ENCODE data around the gene TBX10. TPM values are rescaled to one million over a fixed set of nuclear protein-coding genes. Genes with fewer than 3 reads are reported as not detected.

The TBX10 gene
- total RNA-seq, 2 experiments from 2014 or later = 2.4 to 5.3 TPM

GRCh38 chr11:67657300-67657699, 17.7 kb upstream of the TBX10 start:
- H2AFZ ChIP-seq (ENCODE audit: low read length) = no peak overlapping the region
- H3K4me1 ChIP-seq (ENCODE audit: insufficient read depth, low read length, poor library complexity, severe bottlenecking) = peaks cover 28% of the 10 kb centered on the region
- ChIA-PET CTCF (ENCODE audit: unreplicated experiment) (no interaction called here), POLR2A (interaction anchor here (4.8 kb wide), 1 partner anchor 9 kb away, joined by 69 read pairs; the partner anchor contains the start of gene ACY3)
- no peaks in the 10 kb centered on the region for H4K20me1 ChIP-seq (ENCODE audit: insufficient read depth, low read length)
- DNase-seq (ENCODE audit: low spot score) = no peak
- intact Hi-C loops (cut with micrococcal nuclease; ENCODE audit: unreplicated experiment) = no loop called here
- H3K9me2 ChIP-seq (ENCODE audit: insufficient read depth, low read length) = no peaks in the 10 kb centered on the region
- no peak overlapping the region for H3K4me3 ChIP-seq (ENCODE audit: low read depth, low read length, poor library complexity, severe bottlenecking)
- no peak overlapping the region for H3K4me2 ChIP-seq (ENCODE audit: low read length)
- H3K9me3 ChIP-seq (ENCODE audit: low read length) = peaks cover 32% of the 10 kb centered on the region
- H3K36me3 ChIP-seq (ENCODE audit: insufficient read depth, low read length) = peaks cover 21% of the 10 kb centered on the region
- TF ChIP-seq EZH2phosphoT487 (IDR thresholded peaks at IDR 0.05; ENCODE audit: borderline replicate concordance, low read depth, low read length) (no peak), CTCF (conservative IDR thresholded peaks at IDR 0.05; ENCODE audit: low read length) (no peak)
- no peaks in the 10 kb centered on the region for H3K79me2 ChIP-seq (ENCODE audit: insufficient read depth, low read depth, low read length)
- no peak overlapping the region for H3K27ac ChIP-seq (ENCODE audit: low read depth, low read length, poor library complexity, severe bottlenecking)
- no TSS peak for BruUV-seq (replicated peaks)

- Histone ChIP-seq H3K4me2 (ENCODE audit: low read length) (no peak overlapping the region), H4K20me1 (ENCODE audit: insufficient read depth, low read length) (no peaks in the 10 kb centered on the region), H3K4me3 (ENCODE audit: low read depth, low read length, poor library complexity, severe bottlenecking) (no peak overlapping the region), H3K4me1 (ENCODE audit: insufficient read depth, low read length, poor library complexity, severe bottlenecking) (peaks cover 37% of the 10 kb centered on the region), H3K79me2 (ENCODE audit: insufficient read depth, low read depth, low read length) (peaks cover 2% of the 10 kb centered on the region; the same call in 1 of the 2 replicates), H2AFZ (ENCODE audit: low read length) (no peak overlapping the region), H3K9me2 (ENCODE audit: insufficient read depth, low read length) (no peaks in the 10 kb centered on the region), H3K9me3 (ENCODE audit: low read length) (peaks cover 32% of the 10 kb centered on the region), H3K27ac (ENCODE audit: low read depth, low read length, poor library complexity, severe bottlenecking) (no peak overlapping the region), H3K36me3 (ENCODE audit: insufficient read depth, low read length) (peaks cover 21% of the 10 kb centered on the region)
- ChIA-PET POLR2A (no interaction called here), CTCF (ENCODE audit: unreplicated experiment) (no interaction called here)
- DNase-seq (ENCODE audit: low spot score) = peak; percentile 89
- TF ChIP-seq EZH2phosphoT487 (IDR thresholded peaks at IDR 0.05; ENCODE audit: borderline replicate concordance, low read depth, low read length) = no peak
- BruUV-seq (replicated peaks) = no TSS peak
- intact Hi-C loops (cut with micrococcal nuclease; ENCODE audit: unreplicated experiment) = no loop called here
Observed at GRCh38 chr11:67656278-67656922, 16.8 kb upstream of the TBX10 start.

GRCh38 chr11:67654225-67654624, 14.7 kb upstream of the TBX10 start:
- no peak for TF ChIP-seq CTCF (conservative IDR thresholded peaks at IDR 0.05; ENCODE audit: low read length)
- TF ChIP-seq EZH2phosphoT487 (IDR thresholded peaks at IDR 0.05; ENCODE audit: borderline replicate concordance, low read depth, low read length) = no peak
- no peaks in the 10 kb centered on the region for H4K20me1 ChIP-seq (ENCODE audit: insufficient read depth, low read length)
- H3K4me2 ChIP-seq (ENCODE audit: low read length) = no peak overlapping the region
- no TSS peak for BruUV-seq (replicated peaks)
- ChIA-PET CTCF (ENCODE audit: unreplicated experiment) (interaction anchor here (0.7 kb wide), 1 partner anchor 9 kb away, joined by 3 read pairs; no protein-coding TSS in a partner anchor), POLR2A (interaction anchor here (0.7 kb wide), 1 partner anchor 1108 kb away, joined by 3 read pairs; no protein-coding TSS in a partner anchor)
- no peak overlapping the region for H3K27ac ChIP-seq (ENCODE audit: low read depth, low read length, poor library complexity, severe bottlenecking)
- peaks cover 45% of the 10 kb centered on the region for H3K4me1 ChIP-seq (ENCODE audit: insufficient read depth, low read length, poor library complexity, severe bottlenecking)
- peaks cover 21% of the 10 kb centered on the region for H3K36me3 ChIP-seq (ENCODE audit: insufficient read depth, low read length)
- intact Hi-C loops (cut with micrococcal nuclease; ENCODE audit: unreplicated experiment) = no loop called here
- no peak overlapping the region for H3K4me3 ChIP-seq (ENCODE audit: low read depth, low read length, poor library complexity, severe bottlenecking)
- no peak for DNase-seq (ENCODE audit: low spot score)
- no peaks in the 10 kb centered on the region for H3K9me2 ChIP-seq (ENCODE audit: insufficient read depth, low read length)
- peaks cover 32% of the 10 kb centered on the region for H3K9me3 ChIP-seq (ENCODE audit: low read length)
- H2AFZ ChIP-seq (ENCODE audit: low read length) = no peak overlapping the region
- H3K79me2 ChIP-seq (ENCODE audit: insufficient read depth, low read depth, low read length) = peaks cover 5% of the 10 kb centered on the region; the same call in 1 of the 2 replicates

Measured in OCI-LY7 (cell line).